ENCODE measurements around the gene MBD1.

DNA sequence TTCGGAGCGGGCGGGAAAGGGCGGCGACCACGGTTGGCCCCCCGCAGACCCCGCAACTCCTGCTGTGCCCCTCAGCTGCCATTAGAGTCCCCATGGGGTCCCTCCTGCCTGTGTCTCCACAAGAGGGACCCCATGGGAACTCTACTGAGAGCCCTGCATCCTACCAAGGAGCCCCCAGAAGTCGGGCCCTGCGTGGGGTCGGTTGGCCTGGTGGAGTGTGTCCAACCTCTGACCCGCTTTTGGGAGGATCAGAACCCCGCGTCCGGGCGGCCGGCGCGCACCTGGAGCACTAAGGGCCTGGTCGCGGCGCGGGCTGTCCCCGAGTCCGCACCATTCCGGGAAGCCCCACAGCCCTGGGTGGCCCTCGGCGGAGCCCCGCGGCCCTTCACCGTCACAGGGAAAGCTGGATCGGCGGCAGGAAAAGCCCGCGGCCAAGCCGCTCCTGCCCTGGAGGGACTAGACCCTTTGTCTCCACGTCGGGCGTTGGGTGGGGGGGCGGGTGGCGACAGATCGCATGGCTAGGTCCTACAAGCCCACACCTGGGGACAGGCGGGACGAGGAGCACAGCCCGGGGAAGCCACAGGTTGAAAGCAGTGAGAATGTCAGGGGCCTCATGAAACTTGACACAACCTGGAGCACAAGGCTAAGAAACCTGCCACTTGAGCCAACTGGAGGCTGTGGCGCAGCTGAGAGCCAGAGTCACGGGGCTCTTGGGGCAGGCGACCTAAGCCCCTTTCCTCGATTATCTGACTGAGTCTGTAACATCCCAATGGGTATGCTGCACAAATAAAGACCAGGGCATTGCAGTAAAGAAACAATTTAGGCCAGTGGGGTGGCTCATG lies 17.3 kb upstream of the MBD1 start:
- TF ChIP-seq, protein P1, sequence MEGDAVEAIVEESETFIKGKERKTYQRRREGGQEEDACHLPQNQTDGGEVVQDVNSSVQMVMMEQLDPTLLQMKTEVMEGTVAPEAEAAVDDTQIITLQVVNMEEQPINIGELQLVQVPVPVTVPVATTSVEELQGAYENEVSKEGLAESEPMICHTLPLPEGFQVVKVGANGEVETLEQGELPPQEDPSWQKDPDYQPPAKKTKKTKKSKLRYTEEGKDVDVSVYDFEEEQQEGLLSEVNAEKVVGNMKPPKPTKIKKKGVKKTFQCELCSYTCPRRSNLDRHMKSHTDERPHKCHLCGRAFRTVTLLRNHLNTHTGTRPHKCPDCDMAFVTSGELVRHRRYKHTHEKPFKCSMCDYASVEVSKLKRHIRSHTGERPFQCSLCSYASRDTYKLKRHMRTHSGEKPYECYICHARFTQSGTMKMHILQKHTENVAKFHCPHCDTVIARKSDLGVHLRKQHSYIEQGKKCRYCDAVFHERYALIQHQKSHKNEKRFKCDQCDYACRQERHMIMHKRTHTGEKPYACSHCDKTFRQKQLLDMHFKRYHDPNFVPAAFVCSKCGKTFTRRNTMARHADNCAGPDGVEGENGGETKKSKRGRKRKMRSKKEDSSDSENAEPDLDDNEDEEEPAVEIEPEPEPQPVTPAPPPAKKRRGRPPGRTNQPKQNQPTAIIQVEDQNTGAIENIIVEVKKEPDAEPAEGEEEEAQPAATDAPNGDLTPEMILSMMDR (IDR thresholded peaks at IDR 0.05): no peak
- TF ChIP-seq POLR2A (IDR thresholded peaks at IDR 0.05): no peak

Data from stomach (tissue), 4 donors.